AG04449 (cell line): Measurements from ENCODE around the gene PALMD.

Experiments
- CTCF ChIA-PET: fragments of 350-600 bp; formaldehyde crosslinking; extraction: SDS; loops from one replicate; lab custom pipeline; 2021; ENCODE audit warnings: antibody characterized with exemption; lab: Yijun Ruan, JAX
- POLR2A ChIA-PET: fragments of 400-600, 350-600 bp; formaldehyde crosslinking; extraction: SDS; loops from one replicate; lab custom pipeline; 2020; ENCODE audit warnings: antibody characterized with exemption, inconsistent platforms; lab: Yijun Ruan, JAX
- DNase-seq: peaks from one replicate; pipeline ENCODE4 v3.0.0-alpha.2; 2010; ENCODE audit warnings: low read depth, low spot score
- H3K4me3 ChIP-seq: 2 replicates; pipeline ENCODE4 v1.5.1; 2011; ENCODE audit warnings: low read depth, mild to moderate bottlenecking, control low read depth, low read length
- TF ChIP-seq, protein P1 (sequence below): IDR thresholded peaks from one replicate; pipeline ENCODE4 v1.5.1; 2011; ENCODE audit warnings: mild to moderate bottlenecking, moderate library complexity, low read length, control low read depth, inconsistent platforms; ENCODE audit not compliant: insufficient read depth; ENCODE audit errors: missing control alignments

The PALMD gene

DNA sequence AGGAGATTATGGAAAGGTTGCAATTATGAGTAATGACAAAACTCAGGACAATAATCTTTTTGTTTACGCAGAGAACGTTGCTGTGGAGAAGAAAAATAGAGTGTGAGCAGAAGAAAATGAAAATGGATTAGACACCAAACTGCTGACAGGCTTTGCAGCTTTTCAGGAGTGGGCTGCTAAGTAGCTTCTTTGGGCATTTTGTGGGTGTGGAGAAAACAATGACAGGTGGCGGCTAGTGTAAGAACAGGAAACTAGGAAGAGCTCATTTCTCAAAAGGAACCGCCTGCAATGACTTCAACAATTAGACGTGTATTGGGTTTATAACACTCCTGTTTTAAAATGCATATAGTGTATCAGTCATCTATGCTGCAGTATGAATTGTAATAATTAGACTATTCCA, 18.3 kb upstream of the PALMD start:
- POLR2A ChIA-PET: no interaction called here
- CTCF ChIA-PET: no interaction called here
- DNase-seq: no peak
- TF ChIP-seq, protein P1, sequence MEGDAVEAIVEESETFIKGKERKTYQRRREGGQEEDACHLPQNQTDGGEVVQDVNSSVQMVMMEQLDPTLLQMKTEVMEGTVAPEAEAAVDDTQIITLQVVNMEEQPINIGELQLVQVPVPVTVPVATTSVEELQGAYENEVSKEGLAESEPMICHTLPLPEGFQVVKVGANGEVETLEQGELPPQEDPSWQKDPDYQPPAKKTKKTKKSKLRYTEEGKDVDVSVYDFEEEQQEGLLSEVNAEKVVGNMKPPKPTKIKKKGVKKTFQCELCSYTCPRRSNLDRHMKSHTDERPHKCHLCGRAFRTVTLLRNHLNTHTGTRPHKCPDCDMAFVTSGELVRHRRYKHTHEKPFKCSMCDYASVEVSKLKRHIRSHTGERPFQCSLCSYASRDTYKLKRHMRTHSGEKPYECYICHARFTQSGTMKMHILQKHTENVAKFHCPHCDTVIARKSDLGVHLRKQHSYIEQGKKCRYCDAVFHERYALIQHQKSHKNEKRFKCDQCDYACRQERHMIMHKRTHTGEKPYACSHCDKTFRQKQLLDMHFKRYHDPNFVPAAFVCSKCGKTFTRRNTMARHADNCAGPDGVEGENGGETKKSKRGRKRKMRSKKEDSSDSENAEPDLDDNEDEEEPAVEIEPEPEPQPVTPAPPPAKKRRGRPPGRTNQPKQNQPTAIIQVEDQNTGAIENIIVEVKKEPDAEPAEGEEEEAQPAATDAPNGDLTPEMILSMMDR: no peak
- H3K4me3 ChIP-seq: no peak overlapping the region

DNA sequence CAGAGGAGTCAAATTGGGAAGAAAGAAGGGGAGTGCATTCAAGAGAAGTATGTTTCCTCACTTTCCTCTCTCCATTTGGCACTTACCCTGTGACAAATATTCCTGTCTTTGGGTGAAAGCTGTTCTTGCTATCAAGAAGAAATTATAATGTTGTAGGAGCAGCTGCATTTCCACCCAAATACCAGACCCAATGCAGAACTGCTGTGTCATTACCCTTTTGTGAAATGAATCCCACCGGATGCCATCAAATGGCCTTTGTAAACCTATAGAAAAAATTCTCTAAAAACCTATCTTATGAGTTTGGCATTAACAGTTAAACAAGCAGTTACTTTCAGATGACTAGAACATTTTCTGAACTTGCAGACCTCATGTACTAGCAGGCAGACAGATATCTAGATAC, 16.7 kb upstream of the PALMD start:
- TF ChIP-seq, protein P1: no peak
- POLR2A ChIA-PET: no interaction called here
- CTCF ChIA-PET: no interaction called here
- DNase-seq: no peak
- no peak overlapping the region for H3K4me3 ChIP-seq

DNA sequence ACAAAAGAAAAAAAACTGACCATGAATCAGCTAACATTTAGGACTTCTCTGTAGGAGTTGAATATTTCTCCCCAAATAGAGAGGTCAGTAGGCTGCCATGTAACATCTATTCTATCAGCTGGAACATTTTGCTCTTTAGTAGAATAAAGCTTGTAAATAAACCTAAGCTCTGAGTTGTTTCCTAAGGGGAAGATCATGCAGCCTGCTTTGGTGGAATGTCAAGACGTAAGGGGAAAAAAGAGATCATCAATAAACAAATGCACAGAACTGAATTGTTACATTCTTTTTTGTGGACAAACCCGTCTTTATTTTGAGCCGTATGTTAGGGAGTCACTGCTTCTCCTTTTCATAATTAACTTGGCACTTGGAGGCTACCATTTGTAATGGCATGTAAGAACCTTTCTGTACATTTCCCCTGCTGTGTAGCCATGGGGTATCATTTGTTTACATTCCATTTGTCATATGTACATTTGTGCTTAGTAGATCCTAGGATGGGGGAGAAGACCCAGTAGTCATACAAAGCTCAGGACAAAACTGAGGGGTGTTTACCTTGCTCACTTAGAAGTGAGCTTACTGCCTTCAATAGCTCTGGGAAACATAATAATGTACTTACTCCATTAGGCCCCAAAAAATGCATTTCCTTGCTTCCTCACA, 10.8 kb upstream of the PALMD start:
- no peak overlapping the region for H3K4me3 ChIP-seq
- ChIA-PET CTCF (interaction anchor here (1.1 to 1.6 kb wide), 3 partner anchors 26 to 841 kb away, joined by 3 to 4 read pairs (median 4); no protein-coding TSS in a partner anchor), POLR2A (no interaction called here)
- no peak for DNase-seq
- TF ChIP-seq, protein P1: no peak

DNA sequence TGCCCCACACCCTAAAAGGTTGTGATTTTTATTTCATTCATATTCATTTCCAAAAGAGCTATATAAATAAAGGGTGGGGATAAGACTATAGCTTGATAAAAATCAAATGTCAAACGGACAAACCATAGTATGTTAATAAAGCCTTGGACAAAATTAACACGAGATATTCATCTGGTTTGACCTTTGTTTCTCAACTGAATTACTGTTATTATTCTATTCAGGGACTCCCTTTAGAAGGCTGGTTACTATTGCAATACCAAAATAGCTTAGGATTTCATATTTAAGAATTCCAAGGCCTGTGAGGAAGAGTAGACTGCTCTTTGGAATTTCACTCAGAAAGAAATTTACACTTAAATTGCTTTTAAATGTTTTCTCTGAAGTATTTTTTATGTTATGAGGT, 10.2 kb upstream of the PALMD start:
- DNase-seq: no peak
- ChIA-PET POLR2A (no interaction called here), CTCF (interaction anchor here (1.1 to 1.5 kb wide), 2 partner anchors 27 to 841 kb away, joined by 3 to 4 read pairs; no protein-coding TSS in a partner anchor)
- H3K4me3 ChIP-seq: no peak overlapping the region
- TF ChIP-seq, protein P1: no peak

DNA sequence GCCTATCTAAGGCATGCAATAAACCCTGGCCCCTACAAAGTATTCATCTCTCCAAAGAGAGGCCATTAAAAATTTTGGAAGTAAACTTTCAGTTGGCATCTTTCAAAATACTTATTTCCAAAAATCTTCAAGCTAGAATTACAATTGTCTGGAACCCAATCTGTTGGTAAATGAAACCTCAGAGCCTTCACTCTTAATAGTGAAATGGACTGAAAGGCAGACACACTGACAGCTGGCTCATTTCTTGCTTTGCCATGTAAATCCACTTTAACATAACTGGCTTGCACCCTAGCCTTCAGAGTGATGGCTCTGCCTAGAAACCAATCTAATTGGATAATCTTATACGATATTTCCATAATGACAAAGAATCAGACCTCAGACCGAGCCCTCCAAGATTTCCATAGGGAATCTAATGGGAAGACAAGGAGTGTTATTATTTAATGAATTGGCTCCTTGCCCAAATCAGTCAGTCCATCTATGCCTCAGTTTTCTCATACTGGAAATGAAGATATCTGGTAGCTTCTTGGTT, 9.2 kb upstream of the PALMD start:
- no peak for DNase-seq
- H3K4me3 ChIP-seq: no peak overlapping the region
- TF ChIP-seq, protein P1: no peak
- ChIA-PET CTCF (no interaction called here), POLR2A (no interaction called here)

DNA sequence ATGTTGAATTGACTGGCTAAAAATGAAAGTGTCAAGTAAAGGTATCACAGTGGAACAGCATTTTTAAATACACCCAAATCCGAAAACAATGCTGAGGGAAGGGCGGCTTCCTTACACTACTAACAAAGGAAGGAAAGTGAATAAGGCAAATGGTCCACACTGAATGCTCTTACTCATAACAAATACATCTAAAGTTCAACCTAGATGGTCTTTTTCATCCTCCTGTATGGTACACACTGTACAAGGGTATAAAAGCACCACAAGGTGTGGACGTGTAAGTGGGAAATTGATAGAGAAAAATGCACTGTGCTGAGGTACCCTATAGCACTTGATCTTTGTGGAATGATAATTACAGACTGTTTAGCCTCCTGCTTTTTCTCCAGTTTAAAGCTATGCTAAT, 7.1 kb upstream of the PALMD start:
- ChIA-PET POLR2A (no interaction called here), CTCF (interaction anchor here (1.4 kb wide), 1 partner anchor 17 kb away, joined by 4 read pairs; no protein-coding TSS in a partner anchor)
- no peak for DNase-seq
- no peak overlapping the region for H3K4me3 ChIP-seq
- TF ChIP-seq, protein P1: no peak
